ENCODE data around the gene HOXD4. TPM values are rescaled to one million over a fixed set of nuclear protein-coding genes. Genes with fewer than 3 reads are reported as not detected.
A peak's percentile ranks its signal among the peaks of the same experiment; 100 is the strongest.

Gene HOXD4
- total and polyA plus RNA-seq, 2 of the 4 experiments (the other 2 are of a cell fraction) = not detected

- no peak overlapping the region for H3K56ac ChIP-seq (ENCODE audit: extremely low read depth, insufficient read depth, low read length)
- TF ChIP-seq MAZ (IDR thresholded peaks at IDR 0.05; ENCODE audit: borderline replicate concordance, low read depth, low read length) (no peak), USF2 (IDR thresholded peaks at IDR 0.05; ENCODE audit: low read depth, low read length) (no peak), ELK1 (IDR thresholded peaks at IDR 0.05; ENCODE audit: borderline replicate concordance, low read depth, low read length) (no peak), RAD21 (IDR thresholded peaks at IDR 0.05; ENCODE audit: low read length) (no peak), NFE2L2 (IDR thresholded peaks at IDR 0.05; ENCODE audit: low read depth, low read length) (no peak), MAFK (IDR thresholded peaks at IDR 0.05; ENCODE audit: low read depth, low read length) (no peak), MXI1 (IDR thresholded peaks at IDR 0.05; ENCODE audit: borderline replicate concordance, low read depth, low read length) (no peak), CEBPB (IDR thresholded peaks at IDR 0.05; ENCODE audit: low read depth, low read length) (no peak), BHLHE40 (IDR thresholded peaks at IDR 0.05; ENCODE audit: low read depth, low read length) (no peak), RFX5 (IDR thresholded peaks at IDR 0.05; ENCODE audit: low read depth, low read length) (no peak), RCOR1 (IDR thresholded peaks at IDR 0.05; ENCODE audit: insufficient replicate concordance, low read length) (no peak), SMC3 (IDR thresholded peaks at IDR 0.05; ENCODE audit: low read depth, low read length) (no peak)
- H3K4me1 ChIP-seq (ENCODE audit: control insufficient read depth, insufficient read depth, low read length) = no peaks in the 10 kb centered on the region
- H3K23ac ChIP-seq (ENCODE audit: low read depth, low read length) = no peak overlapping the region
- dilution Hi-C loops (cut with HindIII; ENCODE audit: low sequenced_read_pairs, unreplicated experiment) (no loop called here), in situ Hi-C loops (cut with MboI; ENCODE audit: low sequenced_read_pairs) (no loop called here), intact Hi-C loops (cut with micrococcal nuclease) (no loop called here)
- no peak overlapping the region for H3K9ac ChIP-seq (ENCODE audit: low read depth, low read length)
- WGBS, 2 experiments (ENCODE audit: extremely low coverage in 2 of 2, insufficient read length in 1 of 2) = no CpG with 5 or more reads among the region's 14 CpGs
- CTCF ChIA-PET = no interaction called here
- H3K4ac ChIP-seq (ENCODE audit: low read depth, low read length) = no peak overlapping the region
- H4K20me1 ChIP-seq (ENCODE audit: insufficient read depth, low read length) = no peaks in the 10 kb centered on the region
- no peak overlapping the region for H3K4me3 ChIP-seq (ENCODE audit: insufficient read depth, low read depth, low read length)
- no peak overlapping the region for H3K4me2 ChIP-seq (ENCODE audit: low read depth, low read length)
- no peak overlapping the region for H2AK5ac ChIP-seq (ENCODE audit: low read depth, low read length)
- no peaks in the 10 kb centered on the region for H3K36me3 ChIP-seq (ENCODE audit: control insufficient read depth, insufficient read depth, low read length)
- no peak overlapping the region for H3K14ac ChIP-seq (replicated peaks; ENCODE audit: low read depth, low read length)
- peak overlapping the region; percentile 23 for H2AFZ ChIP-seq (replicated peaks; ENCODE audit: low read length, poor library complexity)
- H2BK5ac ChIP-seq (ENCODE audit: low read depth, low read length, poor library complexity, severe bottlenecking) = no peak overlapping the region
- H3K27ac ChIP-seq (ENCODE audit: insufficient read depth, low read length) = no peak overlapping the region
- no peak overlapping the region for H3K18ac ChIP-seq (ENCODE audit: low read depth, low read length)
- no peak overlapping the region for H2BK15ac ChIP-seq (ENCODE audit: low read depth, low read length)
- H2BK120ac ChIP-seq (ENCODE audit: low read depth, low read length) = no peak overlapping the region
- ATAC-seq (ENCODE audit: low read depth) = no peak
- no peak overlapping the region for H2BK20ac ChIP-seq (ENCODE audit: low read depth, low read length)
- peaks cover 10% of the 10 kb centered on the region for H3K9me3 ChIP-seq (ENCODE audit: control insufficient read depth, insufficient read depth, low read length)
- POLR2A ChIA-PET (ENCODE audit: unreplicated experiment) = no interaction called here
- no peak overlapping the region for H4K8ac ChIP-seq (ENCODE audit: low read depth in 2 of 2, low read length in 2 of 2)
- DNase-seq = no peak
- no peak overlapping the region for H4K5ac ChIP-seq (ENCODE audit: low read depth, low read length)
- peaks cover 88% of the 10 kb centered on the region for H3K27me3 ChIP-seq (ENCODE audit: control insufficient read depth, insufficient read depth, low read length)
- H4K91ac ChIP-seq (ENCODE audit: insufficient read depth, low read depth, low read length) = no peak overlapping the region
- BruUV-seq (replicated peaks) = no TSS peak
- no peaks in the 10 kb centered on the region for H3K9me1 ChIP-seq (ENCODE audit: insufficient read depth, low read length)
- H2AK9ac ChIP-seq (replicated peaks; ENCODE audit: low read depth, low read length, poor library complexity) = no peak overlapping the region
- H3K79me1 ChIP-seq (ENCODE audit: low read depth in 1 of 2, low read length in 2 of 2) = no peaks in the 10 kb centered on the region
Measured at GRCh38 chr2:176174382-176174823, 23.1 kb downstream of the HOXD4 start.
